HG03520 (cell line): ENCODE measurements around the gene HENMT1.

ENCODE experiments used
- ATAC-seq: cut with Tn5 transposase; IDR thresholded peaks from one replicate; pipeline ENCODE4 v1.9.1; 2021; ENCODE audit warnings: mild to moderate bottlenecking, moderate library complexity; ENCODE audit not compliant: unreplicated experiment

The HENMT1 gene

GRCh38 chr1:108634521-108634920, 26.4 kb downstream of the HENMT1 start:
- no peak for ATAC-seq

DNA sequence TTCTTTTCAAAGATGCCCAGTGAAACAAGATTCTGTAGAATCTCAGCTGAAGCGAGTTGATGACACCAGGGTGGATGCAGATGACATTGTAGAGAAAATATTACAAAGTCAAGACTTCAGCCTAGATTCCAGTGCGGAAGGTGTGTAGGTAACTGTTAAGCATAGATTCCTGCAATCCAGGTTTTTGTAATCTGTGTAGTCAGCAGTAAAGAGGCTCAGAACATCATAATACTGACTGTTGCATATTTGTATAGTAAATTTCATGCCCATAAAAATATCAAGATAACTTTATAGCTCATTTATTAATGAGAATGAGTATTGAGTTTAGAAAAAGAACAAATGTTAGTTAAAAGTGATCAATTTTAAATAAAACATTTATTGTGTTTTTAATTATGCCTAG, 32.2 kb downstream of the HENMT1 start:
- no peak for ATAC-seq

DNA sequence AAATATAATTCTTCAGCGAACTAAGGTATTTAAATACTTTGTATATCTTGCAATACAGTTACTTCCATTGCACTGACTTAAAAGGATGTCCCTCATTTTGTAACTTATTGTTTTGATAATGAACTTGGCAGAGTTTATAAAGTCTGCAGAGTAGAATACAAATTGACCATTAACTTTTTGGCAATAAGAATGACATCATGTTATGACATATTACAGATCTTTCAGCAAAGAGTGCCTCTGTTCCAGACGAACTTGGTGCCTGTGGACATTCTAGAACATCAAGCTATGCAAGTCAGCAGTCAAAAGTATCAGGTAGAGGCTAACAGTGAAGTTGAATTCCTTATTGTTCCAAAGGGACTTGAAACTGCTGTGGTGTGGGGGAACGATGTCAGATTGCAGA, 32.9 kb downstream of the HENMT1 start:
- no peak for ATAC-seq

DNA sequence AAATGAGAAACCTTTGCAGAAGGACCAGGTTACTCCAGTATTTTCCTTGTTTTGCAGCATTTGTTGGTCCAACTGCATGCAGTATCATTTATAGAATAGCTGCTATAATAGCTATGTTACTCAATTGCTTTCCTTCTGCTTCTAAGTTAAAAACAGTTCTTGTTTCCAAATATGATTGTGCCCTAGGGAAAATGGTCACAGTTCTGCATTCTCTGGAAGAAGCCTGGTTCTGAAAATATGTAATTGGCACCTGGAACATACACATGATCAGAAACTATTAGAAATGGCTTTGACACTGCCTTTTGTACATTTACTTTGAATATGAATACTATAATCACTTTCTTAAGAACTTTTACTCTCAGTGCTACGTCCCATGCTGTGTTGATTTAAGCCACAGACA, 33.6 kb downstream of the HENMT1 start:
- no peak for ATAC-seq

GRCh38 chr1:108624069-108624468, 36.8 kb downstream of the HENMT1 start:
- ATAC-seq = no peak

GRCh38 chr1:108617724-108618056, 43.2 kb downstream of the HENMT1 start:
- no peak for ATAC-seq

- ATAC-seq = no peak
These were observed 43.7 kb downstream of the HENMT1 start for GRCh38 chr1:108617008-108617723.

GRCh38 chr1:108615544-108615943, 45.3 kb downstream of the HENMT1 start:
- ATAC-seq = no peak

- ATAC-seq = no peak
These were observed 48.4 kb downstream of the HENMT1 start for GRCh38 chr1:108612496-108612895.

DNA sequence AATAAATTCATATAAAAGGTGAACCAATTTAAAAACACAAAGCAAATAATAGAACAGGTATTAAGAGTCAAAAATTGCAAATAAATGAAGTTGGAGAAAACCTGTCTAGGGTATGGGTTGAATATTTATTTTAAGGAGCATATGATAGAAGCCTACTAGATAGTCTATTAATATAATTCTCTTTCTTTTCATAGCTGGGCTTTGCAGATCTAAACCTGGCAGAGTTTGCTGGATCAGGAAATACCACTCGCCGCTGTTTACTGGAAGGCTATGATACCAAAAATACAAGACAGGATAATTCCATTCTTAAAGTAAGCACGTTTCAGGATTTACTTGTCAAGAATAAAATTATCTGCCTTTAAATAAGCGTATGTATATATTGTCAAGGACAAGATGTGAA, 48.9 kb downstream of the HENMT1 start:
- ATAC-seq = no peak

DNA sequence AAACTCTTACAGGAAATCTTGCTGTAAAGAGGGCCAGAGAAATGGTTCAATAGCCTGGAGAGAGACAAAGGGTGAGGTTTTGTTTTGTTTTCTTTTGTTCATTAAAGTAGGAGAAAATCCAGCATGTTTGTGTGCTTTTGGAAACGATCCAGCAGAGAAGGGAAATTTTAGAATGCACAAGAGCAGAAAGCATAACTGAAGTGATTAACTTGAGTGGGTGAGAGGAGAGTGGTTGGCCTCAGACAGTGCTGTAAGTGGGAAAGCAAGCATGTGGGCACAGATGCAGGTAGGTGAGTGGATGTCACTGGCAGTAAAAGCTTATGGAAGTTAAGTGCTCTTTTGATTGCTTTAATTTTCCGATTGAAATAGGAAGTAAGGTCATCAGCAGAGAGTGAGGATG, 50.8 kb downstream of the HENMT1 start:
- no peak for ATAC-seq

DNA sequence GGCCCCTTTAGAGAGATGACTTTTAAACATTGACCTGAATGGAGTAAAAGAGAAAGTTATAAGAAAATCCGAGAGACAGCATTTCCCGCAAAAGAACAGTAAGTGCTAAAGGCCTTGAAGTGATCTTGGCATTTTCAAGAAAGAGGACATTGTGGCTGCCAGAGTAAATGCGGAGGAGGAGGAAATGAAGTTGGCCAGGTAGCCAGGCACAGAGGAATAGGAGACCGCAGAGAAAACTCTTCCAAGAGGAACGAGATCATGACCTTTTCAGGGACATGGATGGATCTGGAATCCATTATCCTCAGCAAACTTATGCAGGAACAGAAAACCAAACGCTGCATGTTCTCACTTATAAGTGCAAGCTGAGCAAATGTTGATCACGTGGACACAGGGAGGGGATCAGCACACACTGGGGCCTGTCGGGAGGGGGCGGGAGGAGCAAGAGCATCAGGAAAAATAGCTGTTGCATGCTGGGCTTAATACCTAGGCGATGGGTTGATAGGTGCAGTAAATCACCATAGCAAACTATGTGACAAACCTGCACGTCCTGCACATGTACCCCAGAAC, 51.3 kb downstream of the HENMT1 start:
- no peak for ATAC-seq

- ATAC-seq = no peak
These were observed 54.4 kb downstream of the HENMT1 start for GRCh38 chr1:108606478-108606877.

GRCh38 chr1:108605633-108606032, 55.3 kb downstream of the HENMT1 start:
- no peak for ATAC-seq

GRCh38 chr1:108601708-108602410, 59.0 kb downstream of the HENMT1 start:
- no peak for ATAC-seq

GRCh38 chr1:108600504-108600903, 60.4 kb downstream of the HENMT1 start:
- no peak for ATAC-seq

- ATAC-seq = no peak
These were observed 62.6 kb downstream of the HENMT1 start for GRCh38 chr1:108598340-108598739.
